Measurements from ENCODE around the gene GRXCR1.
A peak's percentile ranks its signal among the peaks of the same experiment; 100 is the strongest.

Gene GRXCR1
- 0 reads per million in 4 experiments for total RNA-seq

- DNase-seq, result no peak
Measured at GRCh38 chr4:42892413-42892812, at the start of gene GRXCR1. Gene GRXCR1, plus strand, starts transcription at chr4:42892713. Its CDS starts 554 bp downstream, at chr4:42893267.

DNA sequence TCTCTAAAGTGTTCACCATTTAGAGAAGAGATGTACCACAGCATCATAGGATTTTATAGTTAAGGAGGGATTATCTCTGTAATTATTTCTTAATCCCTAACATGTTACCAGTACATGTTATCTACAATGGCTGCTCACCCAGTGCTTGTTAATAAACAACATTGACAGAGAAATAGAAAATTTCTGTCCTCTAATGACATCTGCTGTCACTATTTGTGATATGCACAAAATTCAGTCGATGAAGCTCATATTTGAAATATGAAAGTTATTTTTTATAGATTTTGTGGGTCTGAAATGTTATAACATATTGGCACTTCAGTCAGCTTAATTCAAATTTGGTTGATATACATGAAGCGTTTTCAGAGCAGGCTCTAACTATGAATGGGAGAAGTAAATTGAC lies 48.8 kb upstream of the GRXCR1 start:
- DNase-seq, result no peak

GRCh38 chr4:42844422-42845070 lies 48.0 kb upstream of the GRXCR1 start:
- DNase-seq, result no peak

DNA sequence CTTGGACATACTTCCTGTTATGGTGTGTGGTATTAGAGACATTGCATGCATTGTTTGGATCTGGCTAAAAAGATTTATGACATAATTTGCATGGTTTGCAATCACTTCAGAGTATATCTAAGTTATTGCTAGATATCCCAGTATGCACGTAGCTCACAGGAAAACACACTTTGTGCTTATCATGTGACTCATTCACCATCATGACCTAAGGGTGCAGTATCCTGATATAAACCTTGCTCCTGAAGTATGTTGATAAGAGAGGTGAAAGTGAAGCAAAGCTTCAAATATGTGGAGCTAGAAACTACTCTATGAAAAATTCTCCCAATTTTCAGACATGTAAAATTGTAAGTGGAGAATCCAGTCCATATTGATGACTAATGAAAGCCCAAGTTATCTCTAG lies 46.9 kb upstream of the GRXCR1 start:
- no peak for DNase-seq

- DNase-seq, result no peak
Measured at GRCh38 chr4:42855779-42856178, 36.7 kb upstream of the GRXCR1 start.

DNA sequence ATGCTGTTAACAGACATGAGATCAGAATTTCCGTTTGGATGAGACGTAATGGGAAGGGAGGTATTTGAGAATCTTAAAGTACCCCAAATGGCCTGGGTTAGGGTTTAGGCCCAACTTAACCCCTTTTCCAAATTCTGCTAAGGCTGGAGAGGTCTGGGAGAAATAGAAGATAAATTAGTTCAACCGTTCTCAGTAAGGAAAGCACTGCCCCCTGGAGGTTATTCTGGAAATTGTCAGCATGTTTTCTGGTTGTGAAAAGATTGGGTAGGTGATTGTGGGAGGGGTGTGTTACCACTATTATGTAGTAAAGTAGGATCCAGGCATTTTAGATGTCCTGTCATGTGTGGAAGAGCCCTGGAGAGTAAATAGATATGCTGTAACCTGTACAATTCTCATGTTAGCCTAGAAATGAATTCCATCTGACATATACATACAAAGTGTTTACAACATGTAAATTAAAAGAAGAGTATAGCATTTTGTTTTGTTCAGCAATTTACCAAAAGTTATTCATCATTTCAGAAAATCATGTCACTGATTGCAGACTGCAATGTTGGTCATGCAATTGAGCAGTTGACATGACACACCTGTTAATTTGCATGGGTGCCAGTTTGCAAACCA lies 26.8 kb upstream of the GRXCR1 start:
- peak; percentile 20 for DNase-seq

- DNase-seq, result no peak
Measured at GRCh38 chr4:42871261-42871660, 21.3 kb upstream of the GRXCR1 start.

DNA sequence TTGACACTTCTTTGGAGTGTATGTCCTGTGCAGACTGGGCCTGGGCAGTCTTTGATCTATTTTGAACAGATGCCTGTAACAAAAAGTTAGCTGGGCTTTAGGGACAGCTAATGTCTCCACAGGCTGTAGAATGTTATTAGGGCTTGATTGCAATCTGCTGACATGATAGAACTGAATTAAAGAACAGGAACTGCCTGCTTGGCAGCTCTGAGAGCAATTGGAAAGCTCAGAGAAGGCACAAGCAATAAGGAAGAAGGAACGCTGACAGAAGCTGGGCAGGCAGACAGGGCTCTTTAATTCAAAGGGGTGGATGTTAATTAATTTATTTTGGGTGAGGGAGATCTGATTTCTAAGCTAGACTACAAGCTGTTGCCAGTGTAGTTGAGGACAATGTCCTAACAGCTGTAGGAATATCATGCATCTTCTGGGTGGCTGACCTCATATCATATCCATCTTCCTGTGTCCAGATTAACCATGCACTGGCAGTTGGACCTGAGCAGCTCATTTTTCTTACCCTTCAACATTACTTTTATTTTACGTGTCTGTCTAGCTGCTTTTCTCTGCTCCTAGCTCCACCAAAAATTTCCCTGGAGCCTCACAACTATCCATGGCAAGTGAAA lies 20.7 kb upstream of the GRXCR1 start:
- no peak for DNase-seq

DNA sequence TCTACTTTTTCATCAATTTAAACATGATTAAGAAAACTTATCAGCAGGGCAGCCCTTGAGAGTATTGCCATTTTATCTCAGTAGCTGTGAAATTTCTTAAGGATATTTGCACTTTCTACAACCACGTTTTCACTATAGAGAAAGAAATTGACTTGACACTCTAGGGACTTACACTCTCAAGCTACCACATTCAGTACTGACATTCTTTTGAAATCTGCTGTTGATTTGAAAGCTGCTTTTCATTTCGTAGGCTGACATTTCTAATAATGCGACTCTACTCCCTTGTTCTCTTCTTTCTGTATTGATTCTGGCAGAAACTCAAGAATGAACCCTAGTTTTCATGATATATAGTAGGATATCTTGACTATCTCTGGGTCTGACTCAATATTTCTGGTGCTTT lies 13.7 kb upstream of the GRXCR1 start:
- no peak for DNase-seq

- DNase-seq, result no peak
Measured at GRCh38 chr4:42881253-42881652, 11.3 kb upstream of the GRXCR1 start.

DNA sequence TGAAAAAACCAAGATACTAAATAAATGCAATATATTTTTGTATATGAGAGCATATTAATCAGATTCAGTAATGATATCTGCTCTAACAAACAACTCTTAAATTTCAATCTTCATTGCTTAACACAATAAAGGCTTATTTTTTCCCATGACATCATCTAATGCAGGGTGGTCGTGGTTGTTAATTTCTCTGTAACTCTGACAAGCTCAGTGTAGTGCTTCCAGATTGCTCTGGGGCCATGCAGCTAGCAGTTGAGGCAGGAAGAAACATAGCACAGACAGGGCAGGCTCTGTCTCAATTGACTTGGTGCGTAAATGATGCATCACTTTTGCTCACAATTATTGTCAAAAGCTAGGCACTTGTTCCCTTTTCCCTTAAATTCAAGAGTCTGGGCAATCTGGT lies 869 bp upstream of the GRXCR1 start:
- no peak for DNase-seq

- DNase-seq, result no peak
Measured at GRCh38 chr4:42895452-42895851, 2.9 kb downstream of the GRXCR1 start.

DNA sequence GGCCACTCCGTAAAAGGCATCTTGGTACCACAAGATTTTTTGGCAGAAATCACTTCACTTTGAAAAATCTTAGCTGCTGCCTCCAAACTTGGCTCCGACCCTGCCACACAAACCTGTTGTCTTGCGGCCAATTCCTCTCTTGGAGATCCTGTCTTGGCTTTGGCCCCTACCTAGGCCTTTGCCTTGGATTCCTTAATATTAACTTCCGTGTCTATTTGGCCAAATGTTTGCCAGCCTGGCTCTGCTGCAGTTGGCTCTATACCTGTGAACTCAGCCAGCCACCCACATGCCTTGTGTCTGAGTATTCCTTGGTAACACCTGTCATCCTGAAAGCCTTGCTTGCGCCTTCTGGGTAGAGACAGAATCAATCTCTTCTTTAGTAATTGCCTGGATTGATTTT lies 12.5 kb downstream of the GRXCR1 start:
- DNase-seq, result no peak

DNA sequence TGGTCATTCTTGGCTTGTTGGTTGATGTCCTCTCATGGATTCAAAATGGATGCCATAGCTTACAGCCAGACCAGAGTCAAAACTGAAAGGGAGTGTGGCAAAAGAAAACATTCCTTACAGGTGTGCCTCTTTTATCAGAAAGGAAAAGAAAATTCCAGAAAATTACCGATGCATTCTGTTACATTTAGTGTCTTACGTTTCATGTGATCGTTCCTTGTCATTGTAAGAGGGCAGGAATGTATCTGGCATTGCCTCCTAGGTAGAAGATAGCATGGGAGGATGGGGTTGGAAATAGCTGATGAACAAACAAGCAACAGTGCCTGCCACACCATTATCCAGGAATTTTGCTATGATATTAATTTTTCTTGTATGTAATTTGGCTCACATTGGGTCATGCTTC lies 13.1 kb downstream of the GRXCR1 start:
- DNase-seq, result no peak

DNA sequence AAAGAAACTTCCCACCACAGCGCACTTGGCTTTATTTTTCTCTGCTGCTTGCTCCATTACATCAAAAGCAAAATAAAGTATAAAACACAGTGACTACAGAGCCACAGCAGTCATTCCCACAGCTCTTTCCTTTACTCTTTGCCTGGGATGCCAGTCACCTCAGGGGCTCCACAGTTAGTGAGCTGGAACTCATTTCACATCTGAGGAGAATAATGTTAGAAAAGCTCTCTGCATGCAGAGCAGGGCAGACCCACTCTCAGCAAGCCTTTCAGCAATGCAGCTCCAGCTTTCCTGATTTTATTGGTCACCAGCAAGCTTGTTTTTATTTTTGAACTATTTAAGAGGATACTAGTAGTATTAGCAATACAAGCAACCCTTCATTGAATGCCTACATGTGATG lies 13.8 kb downstream of the GRXCR1 start:
- no peak for DNase-seq

DNA sequence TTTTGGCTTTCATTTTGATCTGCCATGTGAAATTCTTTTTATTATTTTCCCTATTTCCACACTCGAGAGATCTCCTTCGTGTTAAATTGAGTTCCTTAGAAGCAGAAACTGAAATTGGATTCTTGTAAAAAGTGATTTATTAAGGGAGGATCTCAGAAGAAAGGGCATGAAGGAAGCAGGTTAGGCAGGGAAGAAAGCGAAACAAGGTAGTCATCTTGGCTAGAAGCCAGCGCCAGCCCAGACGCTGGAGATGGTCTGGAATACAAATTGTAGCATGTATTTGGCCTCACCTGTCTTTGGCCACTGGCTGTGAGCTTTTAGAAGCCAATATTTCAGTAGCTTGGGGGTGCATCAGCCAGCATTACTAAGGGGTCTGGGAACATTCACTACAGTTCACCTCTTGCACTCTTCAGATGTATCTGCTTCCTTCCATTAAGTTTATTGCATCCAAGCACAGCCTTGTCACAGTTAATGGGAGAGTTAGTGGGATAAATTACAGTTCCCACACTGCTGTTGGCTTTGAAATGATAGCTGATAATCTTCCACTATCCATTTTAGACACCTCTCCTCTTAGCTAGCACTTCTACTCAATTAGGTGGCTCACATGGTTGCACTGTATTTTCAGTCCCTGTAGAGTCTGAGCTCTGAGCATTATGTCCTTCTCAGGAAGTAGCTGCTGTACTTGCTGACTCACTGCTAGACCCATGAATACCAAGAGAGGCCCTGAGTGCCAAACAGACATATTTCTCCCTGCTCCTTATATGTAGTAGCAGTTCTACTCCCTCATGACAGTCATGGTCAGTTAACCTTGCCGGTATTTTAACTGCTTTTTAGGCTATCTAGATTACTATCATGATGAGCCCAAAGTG lies 14.6 kb downstream of the GRXCR1 start:
- DNase-seq, result no peak

DNA sequence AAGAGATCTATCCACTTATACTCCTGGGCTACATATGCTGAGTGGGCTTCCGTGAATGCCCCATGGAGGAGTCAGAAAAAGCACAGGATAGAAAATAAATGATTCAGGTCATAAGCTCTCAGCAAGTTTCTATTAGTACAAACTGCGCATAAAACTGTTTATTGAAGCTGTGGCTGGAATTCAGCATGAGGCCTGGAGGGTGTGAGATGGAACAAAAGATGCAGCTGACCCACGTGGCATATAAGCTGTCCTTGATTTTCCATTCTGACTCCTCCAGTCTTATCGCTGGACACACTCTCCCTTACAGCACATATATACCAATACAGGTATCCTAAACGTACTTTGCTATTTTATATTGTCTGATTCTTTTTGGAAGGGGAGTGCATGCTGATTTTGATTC lies 17.9 kb downstream of the GRXCR1 start:
- no peak for DNase-seq

- no peak for DNase-seq
Measured at GRCh38 chr4:42914937-42915336, 22.4 kb downstream of the GRXCR1 start.

DNA sequence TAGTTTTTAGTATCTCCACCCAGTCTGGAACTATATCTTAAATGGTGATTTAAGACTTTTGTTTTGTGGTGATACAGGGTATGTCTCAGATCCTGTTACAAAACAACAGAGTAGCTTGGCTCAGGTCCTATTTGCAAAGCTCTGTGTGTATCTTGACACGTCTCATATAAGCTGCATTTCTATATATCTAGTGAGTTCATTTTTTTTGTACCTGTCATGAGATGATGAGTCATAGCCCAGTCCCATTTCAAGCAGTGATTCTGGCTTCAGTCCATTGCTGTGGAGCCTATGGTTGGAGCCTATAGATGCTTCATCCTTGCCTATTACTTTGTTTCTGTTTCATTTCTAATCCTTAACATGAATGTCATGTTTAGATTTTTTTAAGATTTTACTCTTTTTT lies 23.0 kb downstream of the GRXCR1 start:
- no peak for DNase-seq

- no peak for DNase-seq
Measured at GRCh38 chr4:42917296-42917695, 24.8 kb downstream of the GRXCR1 start.

GRCh38 chr4:42923431-42923830 lies 30.9 kb downstream of the GRXCR1 start:
- DNase-seq, result no peak

GRCh38 chr4:42925921-42926320 lies 33.4 kb downstream of the GRXCR1 start:
- no peak for DNase-seq

DNA sequence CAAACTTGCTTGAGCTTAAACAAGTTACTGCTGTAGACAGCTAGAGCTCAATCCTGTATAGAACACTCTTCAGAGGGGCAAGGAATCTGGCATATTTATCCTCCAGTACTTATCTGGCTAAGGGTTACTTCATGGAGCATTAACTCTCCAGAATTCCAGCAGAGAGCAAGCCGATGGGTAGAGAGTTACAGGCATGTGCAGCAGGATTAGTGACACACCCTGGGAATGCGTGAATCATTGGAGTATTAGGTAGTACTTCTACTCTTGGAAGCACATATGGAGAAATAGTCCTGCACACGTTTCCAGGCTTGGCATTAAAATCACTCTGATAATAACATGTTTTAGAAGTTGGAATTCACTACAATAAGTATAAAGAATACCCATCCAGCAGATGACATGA lies 35.4 kb downstream of the GRXCR1 start:
- no peak for DNase-seq

- no peak for DNase-seq
Measured at GRCh38 chr4:42928582-42928981, 36.1 kb downstream of the GRXCR1 start.
